BE2C (cell line): Measurements from ENCODE around the gene CBX4.

Source experiments
- DNase-seq: peaks from one replicate; pipeline ENCODE4 v3.0.0-alpha.2; 2020
- H3K27me3 ChIP-seq: fragments of 250-450 bp; sonication (Bioruptor Pico); 2 replicates; pipeline ENCODE4 v1.5.1; 2020; ENCODE audit warnings: mild to moderate bottlenecking
- H3K36me3 ChIP-seq: fragments of 250-450 bp; sonication (Bioruptor Pico); 2 replicates; pipeline ENCODE4 v1.5.1; 2020; ENCODE audit warnings: mild to moderate bottlenecking
- H3K4me1 ChIP-seq: fragments of 250-450 bp; sonication (Bioruptor Pico); 2 replicates; pipeline ENCODE4 v1.5.1; 2020
- H3K4me3 ChIP-seq: 2 replicates; pipeline ENCODE4 v1.5.1; 2011; ENCODE audit warnings: low read depth, low read length
- H3K9me3 ChIP-seq: fragments of 250-450 bp; sonication (Bioruptor Pico); 2 replicates; pipeline ENCODE4 v1.5.1; 2020
- CTCF ChIP-seq: IDR thresholded peaks from 2 replicates; pipeline ENCODE4 v1.5.1; 2012; ENCODE audit warnings: mild to moderate bottlenecking, low read depth, low read length

CBX4 gene

GRCh38 chr17:79799538-79800324, 39.5 kb downstream of the CBX4 start:
- no peak for DNase-seq
- Histone ChIP-seq H3K9me3 (no peaks in the 10 kb centered on the region), H3K4me3 (peak overlapping the region; percentile 42), H3K4me1 (peaks cover 19% of the 10 kb centered on the region), H3K27me3 (no peaks in the 10 kb centered on the region), H3K36me3 (peaks cover 11% of the 10 kb centered on the region)
- no peak for TF ChIP-seq CTCF

GRCh38 chr17:79799174-79799537, 40.1 kb downstream of the CBX4 start:
- no peak overlapping the region for H3K4me3 ChIP-seq
- no peaks in the 10 kb centered on the region for H3K9me3 ChIP-seq
- no peak for TF ChIP-seq CTCF
- H3K4me1 ChIP-seq, result peaks cover 19% of the 10 kb centered on the region
- H3K27me3 ChIP-seq, result no peaks in the 10 kb centered on the region
- H3K36me3 ChIP-seq, result peaks cover 15% of the 10 kb centered on the region
- DNase-seq, result no peak

- DNase-seq, result no peak
- no peaks in the 10 kb centered on the region for H3K27me3 ChIP-seq
- no peak overlapping the region for H3K4me3 ChIP-seq
- H3K36me3 ChIP-seq, result peaks cover 16% of the 10 kb centered on the region
- H3K9me3 ChIP-seq, result no peaks in the 10 kb centered on the region
- TF ChIP-seq CTCF, result no peak
- peaks cover 19% of the 10 kb centered on the region for H3K4me1 ChIP-seq
Measured at GRCh38 chr17:79798299-79799173, 40.7 kb downstream of the CBX4 start.

GRCh38 chr17:79797492-79798298, 41.5 kb downstream of the CBX4 start:
- peak overlapping the region; percentile 40 for H3K4me3 ChIP-seq
- H3K27me3 ChIP-seq, result no peaks in the 10 kb centered on the region
- H3K36me3 ChIP-seq, result peaks cover 19% of the 10 kb centered on the region
- no peaks in the 10 kb centered on the region for H3K9me3 ChIP-seq
- no peak for TF ChIP-seq CTCF
- H3K4me1 ChIP-seq, result peaks cover 19% of the 10 kb centered on the region
- DNase-seq, result peak; percentile 76

- peaks cover 19% of the 10 kb centered on the region for H3K4me1 ChIP-seq
Measured at GRCh38 chr17:79796763-79797491, 42.3 kb downstream of the CBX4 start, which contains the start of gene CBX8. TSS of gene CBX8 (minus strand) at chr17:79797077. CDS start at chr17:79796998, 79 bp downstream.

More at GRCh38 chr17:79796763-79797491, 42.3 kb downstream of the CBX4 start, which contains the start of gene CBX8:
- peak within 1 kb of the TSS; percentile 71 for H3K4me3 ChIP-seq
- no peaks in the 10 kb centered on the region for H3K27me3 ChIP-seq
- peaks cover 19% of the 10 kb centered on the region for H3K36me3 ChIP-seq
- H3K9me3 ChIP-seq, result no peaks in the 10 kb centered on the region
- DNase-seq, result peak; percentile 100
- no peak for TF ChIP-seq CTCF
